NT2/D1 (cell line): Measurements from ENCODE around the gene NUDT11.
"Not testable (repeated sequence)": the region's sequence is repeated elsewhere in the genome, so short reads cannot be mapped to it uniquely, and the experiment has no call there.

Experiments
- DNase-seq: peaks from one replicate; pipeline ENCODE4 v3.0.0-alpha.2; 2011; ENCODE audit warnings: low read depth, low spot score
- H3K27me3 ChIP-seq: 2 replicates; pipeline ENCODE4 v1.6.0; 2011; ENCODE audit warnings: mild to moderate bottlenecking; ENCODE audit not compliant: insufficient read length, insufficient read depth
- H3K36me3 ChIP-seq: 2 replicates; pipeline ENCODE4 v1.6.1; 2011; ENCODE audit warnings: mild to moderate bottlenecking, low read length, mixed read lengths; ENCODE audit not compliant: insufficient read depth, insufficient read length
- H3K4me1 ChIP-seq: 2 replicates; pipeline ENCODE4 v1.5.1; 2011; ENCODE audit not compliant: insufficient read depth, insufficient read length
- H3K4me3 ChIP-seq: 2 replicates; pipeline ENCODE4 v1.5.1; 2011; ENCODE audit warnings: low read depth; ENCODE audit not compliant: insufficient read length
- H3K9ac ChIP-seq: 2 replicates; pipeline ENCODE4 v1.6.0; 2011; ENCODE audit warnings: low read depth; ENCODE audit not compliant: insufficient read length
- H3K9me3 ChIP-seq: 2 replicates; pipeline ENCODE4 v1.5.1; 2011; ENCODE audit warnings: mild to moderate bottlenecking, low read length; ENCODE audit not compliant: insufficient read depth
- SUZ12 ChIP-seq: IDR thresholded peaks from 2 replicates; pipeline ENCODE4 v1.6.1; 2011; ENCODE audit not compliant: insufficient read length, insufficient read depth; ENCODE audit errors: extremely low read depth
- YY1 ChIP-seq: IDR thresholded peaks from 2 replicates; pipeline ENCODE4 v1.6.1; 2011; ENCODE audit not compliant: insufficient read length, insufficient read depth
- ZNF274 ChIP-seq: IDR thresholded peaks from 2 replicates; pipeline ENCODE4 v1.6.1; 2011; ENCODE audit warnings: mild to moderate bottlenecking, low read depth, low read length

NUDT11 gene

GRCh38 chrX:51484616-51485015 is 11.8 kb downstream of the NUDT11 start:
- H3K4me1 ChIP-seq: no peaks in the 10 kb centered on the region
- DNase-seq: no peak
- H3K9me3 ChIP-seq: no peaks in the 10 kb centered on the region
- H3K4me3 ChIP-seq: no peak overlapping the region
- no peaks in the 10 kb centered on the region for H3K27me3 ChIP-seq
- no peak for TF ChIP-seq SUZ12
- TF ChIP-seq ZNF274: no peak
- no peak for TF ChIP-seq YY1
- peaks cover 6% of the 10 kb centered on the region for H3K36me3 ChIP-seq
- no peak overlapping the region for H3K9ac ChIP-seq

GRCh38 chrX:51482411-51482810 is 14.0 kb downstream of the NUDT11 start:
- H3K9me3 ChIP-seq, H3K4me3 ChIP-seq, H3K4me1 ChIP-seq, H3K27me3 ChIP-seq, DNase-seq, H3K36me3 ChIP-seq, H3K9ac ChIP-seq: not testable (repeated sequence)

- no peak overlapping the region for H3K9ac ChIP-seq
- no peaks in the 10 kb centered on the region for H3K4me1 ChIP-seq
- no peak for TF ChIP-seq SUZ12
- TF ChIP-seq YY1: no peak
- TF ChIP-seq ZNF274: no peak
- no peaks in the 10 kb centered on the region for H3K9me3 ChIP-seq
- H3K36me3 ChIP-seq: no peaks in the 10 kb centered on the region
- H3K27me3 ChIP-seq: no peaks in the 10 kb centered on the region
- DNase-seq: no peak
- no peak overlapping the region for H3K4me3 ChIP-seq
Observed at GRCh38 chrX:51476930-51477329, 19.5 kb downstream of the NUDT11 start.

- H3K36me3 ChIP-seq: no peaks in the 10 kb centered on the region
- DNase-seq: no peak
- TF ChIP-seq SUZ12: no peak
- no peak for TF ChIP-seq ZNF274
- no peak for TF ChIP-seq YY1
- H3K4me3 ChIP-seq: no peak overlapping the region
- H3K27me3 ChIP-seq: no peaks in the 10 kb centered on the region
- no peaks in the 10 kb centered on the region; the same call in 1 of the 2 replicates for H3K9me3 ChIP-seq
- H3K9ac ChIP-seq: no peak overlapping the region
- no peaks in the 10 kb centered on the region for H3K4me1 ChIP-seq
Observed at GRCh38 chrX:51463322-51463721, 33.1 kb downstream of the NUDT11 start.

GRCh38 chrX:51461053-51462044 is 35.0 kb downstream of the NUDT11 start:
- H3K9me3 ChIP-seq: no peaks in the 10 kb centered on the region; the same call in 1 of the 2 replicates
- DNase-seq: no peak
- no peak for TF ChIP-seq SUZ12
- TF ChIP-seq ZNF274: no peak
- TF ChIP-seq YY1: no peak
- H3K27me3 ChIP-seq: no peaks in the 10 kb centered on the region
- peaks cover 2% of the 10 kb centered on the region for H3K4me1 ChIP-seq
- H3K36me3 ChIP-seq: no peaks in the 10 kb centered on the region
- H3K9ac ChIP-seq: no peak overlapping the region
- H3K4me3 ChIP-seq: no peak overlapping the region

GRCh38 chrX:51459125-51459524 is 37.3 kb downstream of the NUDT11 start:
- TF ChIP-seq ZNF274 (no peak), YY1 (no peak), SUZ12 (no peak)
- Histone ChIP-seq H3K36me3 (no peaks in the 10 kb centered on the region), H3K4me3 (no peak overlapping the region), H3K9me3 (no peaks in the 10 kb centered on the region; the same call in 1 of the 2 replicates), H3K4me1 (peaks cover 2% of the 10 kb centered on the region), H3K27me3 (no peaks in the 10 kb centered on the region), H3K9ac (no peak overlapping the region)
- no peak for DNase-seq

- TF ChIP-seq ZNF274 (no peak), SUZ12 (no peak), YY1 (no peak)
- no peak overlapping the region for H3K4me3 ChIP-seq
- DNase-seq: no peak
- H3K36me3 ChIP-seq: no peaks in the 10 kb centered on the region
- no peak overlapping the region for H3K9ac ChIP-seq
- no peaks in the 10 kb centered on the region for H3K27me3 ChIP-seq
- peaks cover 2% of the 10 kb centered on the region for H3K4me1 ChIP-seq
- H3K9me3 ChIP-seq: no peaks in the 10 kb centered on the region; the same call in 1 of the 2 replicates
Observed at GRCh38 chrX:51456814-51457213, 39.6 kb downstream of the NUDT11 start.
